Femur (tissue), 1 donor: ENCODE measurements around the gene ULK4.

Experiments
- DNase-seq: peaks from one replicate; pipeline ENCODE4 v3.0.0-alpha.2; 2017

Gene ULK4

DNA sequence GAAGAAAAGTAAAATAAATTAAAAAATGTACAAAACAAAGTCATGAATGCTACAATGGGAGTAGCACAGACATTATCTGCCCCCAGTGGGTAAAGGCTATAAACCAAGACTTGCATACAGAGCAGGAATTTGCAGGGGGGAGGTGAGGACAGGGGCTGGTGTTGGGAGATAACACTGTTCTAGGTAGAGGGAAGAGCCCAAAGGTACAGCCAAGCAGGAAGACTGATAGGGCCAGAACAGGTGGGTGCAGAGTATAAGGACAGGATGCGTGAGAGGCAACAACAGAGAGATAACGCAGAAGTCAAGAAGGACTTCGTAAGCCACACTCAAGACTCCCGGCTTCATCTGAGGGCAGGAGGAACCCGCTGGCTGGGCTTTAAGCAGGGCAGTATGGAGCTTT lies 616.1 kb downstream of the ULK4 start:
- no peak for DNase-seq

DNA sequence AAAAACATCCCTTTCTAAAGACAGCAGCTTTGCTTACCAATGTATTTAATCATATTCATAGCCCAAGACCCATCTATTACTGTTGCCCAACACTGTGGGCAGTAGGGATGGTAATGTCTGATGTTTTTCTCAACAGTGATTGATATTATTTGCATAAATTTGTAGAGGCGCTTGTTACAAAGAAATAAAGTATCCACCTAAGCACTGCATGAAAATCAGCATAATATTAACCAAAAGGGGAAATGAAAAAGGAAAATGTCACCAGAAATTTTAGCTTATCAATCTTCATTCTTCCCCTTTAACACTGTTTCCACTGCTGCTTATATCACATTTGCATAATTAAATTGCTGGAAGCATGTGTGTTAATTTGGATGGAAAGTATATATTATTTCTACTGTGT lies 622.1 kb downstream of the ULK4 start:
- no peak for DNase-seq

DNA sequence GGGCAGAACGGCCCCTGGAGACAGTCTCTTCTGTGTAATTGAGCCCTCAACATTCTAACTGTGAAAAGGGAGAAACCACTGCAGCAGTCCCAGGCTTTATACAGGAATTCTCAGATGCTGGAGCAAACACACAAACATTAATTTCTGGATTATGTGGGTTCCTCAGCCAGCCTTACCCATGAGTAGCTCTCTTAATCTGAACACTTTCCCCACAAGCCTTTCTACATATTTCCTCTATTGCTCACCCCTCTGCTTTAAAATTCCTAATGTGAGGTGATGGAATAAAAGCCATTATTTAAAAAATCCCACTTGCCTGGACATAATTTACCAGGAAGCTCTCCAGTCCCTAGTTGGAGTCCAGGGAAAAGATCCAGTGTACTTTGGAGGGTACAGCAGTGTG lies 623.6 kb downstream of the ULK4 start:
- no peak for DNase-seq

DNA sequence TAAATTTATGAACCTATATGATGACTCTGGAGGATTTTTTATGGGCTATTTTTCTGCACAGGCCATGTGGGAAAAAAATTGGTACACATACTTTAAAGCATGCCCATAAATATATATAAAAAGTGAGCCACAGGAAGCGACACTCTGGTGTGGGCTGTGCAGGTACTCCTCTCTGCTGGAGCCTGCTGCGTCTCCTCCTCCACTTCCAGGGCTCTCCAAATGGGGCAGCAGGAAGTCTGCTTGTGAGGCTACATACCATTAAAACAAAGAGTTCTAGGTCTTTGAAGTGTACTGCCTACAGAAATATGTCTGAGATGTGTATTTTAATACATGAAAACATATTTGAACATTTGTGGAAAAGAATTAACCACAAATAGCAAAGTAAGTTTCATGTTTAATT lies 627.5 kb downstream of the ULK4 start:
- no peak for DNase-seq

DNA sequence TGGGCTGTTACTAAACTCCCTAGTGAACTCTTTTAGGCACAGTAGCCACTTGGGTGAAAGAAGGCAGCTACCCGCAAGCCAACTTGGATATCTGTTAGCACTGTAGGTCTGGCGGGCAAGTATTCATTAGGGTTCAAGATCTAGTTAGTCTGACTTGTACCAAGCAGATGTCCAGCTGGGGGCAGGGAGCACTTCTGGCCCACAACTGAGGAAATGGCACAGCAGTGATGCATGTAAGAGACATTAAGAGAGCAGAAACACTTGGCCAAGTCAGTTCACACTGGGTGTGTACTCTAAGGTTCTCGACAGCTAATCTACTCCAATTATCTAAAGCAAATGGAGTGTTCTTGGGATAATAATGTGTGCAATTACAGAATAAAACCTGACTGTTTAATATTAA lies 630.9 kb downstream of the ULK4 start:
- DNase-seq: no peak

DNA sequence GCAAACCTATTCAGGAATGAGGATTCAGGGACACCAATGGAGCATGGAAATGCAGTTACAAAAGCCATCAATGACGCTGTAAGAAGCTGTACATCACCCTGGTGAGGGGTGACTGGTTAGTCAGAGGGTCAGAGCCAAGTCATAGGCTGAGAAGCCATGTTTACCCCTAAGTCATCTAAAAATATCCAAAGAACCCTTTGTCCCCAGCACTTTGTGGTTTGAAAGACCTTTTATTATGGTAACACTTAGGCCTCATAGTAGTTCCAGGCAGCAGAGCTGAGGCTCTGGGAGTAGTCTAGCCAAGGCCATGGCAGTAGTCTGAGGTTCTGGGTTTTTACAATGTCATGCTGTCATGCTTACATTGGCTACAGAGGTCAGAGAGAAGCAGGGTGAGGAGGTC lies 631.4 kb downstream of the ULK4 start:
- DNase-seq: peak; percentile 25

DNA sequence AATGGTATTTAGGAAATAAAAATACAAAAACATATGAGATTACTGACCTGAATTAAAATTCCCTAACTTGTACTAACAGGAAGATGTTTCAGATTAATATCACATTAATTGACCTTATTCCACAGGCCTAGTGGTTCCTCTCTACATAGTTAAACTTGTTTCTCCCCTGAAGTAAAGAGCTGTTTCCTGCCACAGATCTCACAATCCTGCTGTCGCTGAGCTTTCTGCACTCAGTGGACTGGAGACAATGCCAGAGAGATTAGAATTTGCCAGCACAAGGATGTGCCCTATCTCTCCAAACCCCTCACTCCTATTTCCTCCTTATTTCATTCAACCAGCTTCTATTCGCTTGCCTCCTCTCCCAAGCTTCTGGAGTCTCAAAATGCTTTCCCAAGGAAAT lies 632.0 kb downstream of the ULK4 start:
- DNase-seq: no peak

DNA sequence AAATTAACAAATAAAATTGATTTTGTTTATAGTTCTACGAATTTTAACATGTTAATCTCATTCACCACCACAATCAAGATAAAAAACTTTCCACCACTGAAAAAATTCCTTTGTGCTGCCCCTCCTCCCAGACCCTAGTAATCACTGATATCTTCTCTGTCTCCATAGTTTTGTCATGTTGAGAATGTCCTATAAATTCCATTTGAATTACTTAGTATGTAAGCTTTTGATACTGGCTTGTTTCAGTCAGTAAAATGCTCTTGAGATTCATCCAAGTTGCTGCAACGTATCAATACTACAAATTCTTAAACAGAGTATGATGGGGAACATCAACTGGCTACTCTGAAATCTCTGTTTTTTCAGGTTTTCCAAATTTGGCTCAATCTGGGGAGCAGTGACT lies 633.0 kb downstream of the ULK4 start:
- DNase-seq: no peak

DNA sequence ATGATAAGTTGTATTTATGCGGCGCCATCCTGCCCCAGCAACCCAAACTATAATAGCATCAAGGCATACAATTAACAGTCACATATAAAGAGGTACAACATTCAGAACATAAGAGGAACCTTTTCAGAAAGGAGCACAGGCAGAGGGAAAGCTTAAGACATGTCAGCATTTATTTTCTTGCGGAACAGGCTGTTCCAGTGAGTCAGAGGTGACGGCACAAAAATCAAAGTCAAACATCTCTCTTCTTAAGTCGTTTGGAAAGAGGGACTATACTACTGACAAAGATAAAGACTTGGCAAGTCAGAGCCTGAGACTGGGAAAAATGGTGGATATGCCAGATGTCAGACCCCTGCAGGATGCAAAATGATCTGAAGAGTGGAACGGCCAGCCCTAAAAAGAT lies 634.2 kb downstream of the ULK4 start:
- DNase-seq: no peak

DNA sequence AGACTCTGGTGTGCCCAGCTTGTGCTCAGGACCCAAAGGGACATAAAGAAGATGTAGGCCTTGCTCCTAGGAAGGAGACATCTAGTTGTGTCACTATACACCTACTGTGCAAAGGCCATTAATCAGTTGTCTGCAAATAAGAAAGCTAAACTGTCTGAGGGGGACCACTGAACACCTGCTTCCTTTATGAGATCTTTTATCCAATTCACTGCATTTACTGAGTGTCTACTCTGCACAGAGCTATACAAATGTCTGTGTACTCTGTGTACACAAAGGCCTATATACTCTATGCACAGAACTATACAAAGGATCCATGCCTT lies 637.8 kb downstream of the ULK4 start:
- DNase-seq: no peak

DNA sequence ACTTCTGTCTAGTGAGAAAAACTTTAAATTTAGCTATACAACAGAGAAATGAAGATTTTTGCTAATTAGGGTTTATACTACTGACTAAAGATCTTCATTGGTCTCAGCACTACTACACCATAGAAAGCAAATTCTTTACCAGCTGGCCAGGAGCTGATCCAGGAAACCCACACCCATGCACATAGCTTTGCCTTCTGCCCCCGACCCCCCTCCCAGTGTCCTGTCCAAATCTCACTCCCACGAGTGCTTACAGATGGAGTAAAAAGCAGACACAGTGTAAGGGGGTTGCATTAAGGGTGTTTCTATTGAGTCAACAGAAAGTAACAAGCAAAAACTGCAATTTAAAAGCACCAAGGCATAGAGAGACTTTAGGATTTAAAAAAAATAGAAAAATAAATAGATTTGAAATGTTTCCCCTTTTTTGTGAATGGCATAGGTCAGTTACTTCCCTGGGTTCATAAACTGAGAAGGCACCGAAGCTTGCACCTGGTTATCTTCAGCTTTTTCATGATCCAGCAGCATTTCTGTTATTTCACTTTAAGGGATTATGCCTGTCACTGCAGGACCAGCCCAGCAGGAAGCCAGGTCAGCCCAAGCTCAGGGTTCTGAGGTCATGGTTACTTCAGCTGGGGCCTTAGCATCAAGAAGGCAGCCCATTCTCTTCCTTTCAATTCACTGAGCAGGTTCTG lies 638.3 kb downstream of the ULK4 start:
- DNase-seq: no peak

DNA sequence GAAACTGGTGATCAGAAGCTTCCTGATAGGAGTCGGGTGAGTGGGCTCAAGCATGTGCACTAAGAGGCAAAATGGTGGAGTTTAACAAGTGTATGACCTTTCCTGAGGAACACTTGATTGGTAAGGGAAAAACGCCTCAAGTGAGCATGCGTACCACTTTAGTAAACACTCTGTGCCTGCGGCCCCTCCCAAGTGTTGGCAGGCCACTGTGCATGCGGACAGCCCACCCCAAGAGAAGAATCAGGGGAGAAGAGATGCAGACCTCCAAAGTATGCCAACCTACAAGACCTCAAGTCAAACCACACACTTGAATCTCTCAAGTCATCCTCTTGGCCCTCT lies 640.3 kb downstream of the ULK4 start:
- no peak for DNase-seq

DNA sequence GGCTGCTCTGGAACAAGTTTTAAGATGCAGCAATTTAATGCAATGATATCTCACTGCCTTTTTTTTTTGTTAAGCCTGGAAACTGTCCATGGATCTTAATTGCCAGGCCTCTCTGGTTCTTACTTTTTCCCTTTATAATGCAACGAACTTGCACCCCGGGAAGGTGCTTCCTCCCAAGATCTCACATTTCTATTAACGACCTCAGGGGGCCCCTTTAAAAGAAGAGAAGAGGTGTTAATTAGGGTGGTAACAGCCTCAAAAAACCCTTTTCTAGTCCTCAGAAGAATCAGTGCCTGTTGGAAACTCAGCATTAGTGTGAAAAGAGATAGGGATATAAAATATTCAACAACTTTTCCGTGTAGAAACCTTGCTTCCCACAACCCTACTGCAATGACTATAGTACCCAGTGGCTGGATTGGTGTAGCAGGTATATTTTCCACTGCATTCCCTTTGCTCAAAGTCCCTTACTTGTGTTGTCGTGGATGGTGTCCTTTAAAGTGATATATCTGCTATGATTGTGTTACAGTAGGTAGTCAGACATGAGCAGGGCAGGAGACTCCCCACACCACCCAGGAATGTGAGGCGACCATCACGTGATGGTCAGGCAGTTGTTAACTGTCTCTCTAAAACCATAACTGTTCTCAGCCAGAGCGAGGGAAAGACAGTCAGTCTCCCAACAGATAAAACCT lies 640.8 kb downstream of the ULK4 start:
- no peak for DNase-seq

DNA sequence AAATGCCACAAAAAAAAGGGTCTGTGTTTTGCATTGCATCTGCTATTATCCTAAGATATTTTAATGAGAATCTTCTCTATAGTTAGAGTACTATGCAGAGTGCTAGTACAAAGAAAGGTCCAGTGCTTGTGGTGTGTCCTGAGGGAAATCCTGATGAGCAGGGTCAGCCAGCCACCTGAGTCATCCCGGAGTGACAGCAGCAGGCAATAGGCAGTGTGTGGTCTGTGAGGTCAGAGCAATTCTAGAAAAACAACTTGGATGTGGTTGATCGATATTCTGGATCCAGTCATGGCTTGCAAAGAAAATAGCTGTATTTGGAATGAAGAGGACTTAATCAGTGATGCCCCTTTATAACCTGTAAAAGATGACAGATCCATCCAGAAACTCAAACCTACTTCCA lies 643.4 kb downstream of the ULK4 start:
- DNase-seq: no peak

DNA sequence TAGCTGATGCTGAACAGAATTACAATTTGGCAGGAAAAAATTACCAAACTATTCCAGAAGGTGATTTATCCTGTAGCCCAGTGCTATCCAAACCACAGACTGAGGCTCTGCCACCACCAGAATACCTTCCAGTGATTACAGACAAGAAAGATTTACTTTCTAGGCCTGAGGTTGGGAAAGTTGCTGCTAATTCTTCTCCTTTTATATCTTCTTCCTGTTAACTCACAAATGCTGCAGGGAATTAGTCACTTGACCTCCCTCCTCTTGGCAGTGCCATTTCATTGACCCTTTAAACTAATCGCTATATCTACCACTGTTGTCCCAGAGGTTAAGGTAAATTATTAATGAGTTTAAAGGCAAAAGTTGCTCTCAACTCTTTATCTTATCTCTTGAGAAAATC lies 644.2 kb downstream of the ULK4 start:
- DNase-seq: no peak

DNA sequence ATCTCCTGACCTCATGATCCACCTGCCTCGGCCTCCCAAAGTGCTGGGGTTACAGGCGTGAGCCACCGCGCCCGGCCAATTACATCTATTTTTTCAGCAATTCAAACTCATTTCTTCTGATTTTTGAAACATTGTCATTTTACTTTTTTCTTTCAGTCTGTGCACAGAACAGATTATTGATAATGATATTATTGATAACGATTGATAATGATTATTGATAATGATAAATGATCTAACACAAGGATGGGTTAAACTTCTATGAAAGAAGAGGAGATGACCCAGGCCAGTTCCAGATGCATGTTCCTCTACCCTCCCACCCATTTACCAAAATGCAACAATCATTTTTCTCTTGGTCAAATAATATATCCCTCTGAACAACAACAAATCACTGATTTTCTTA lies 644.6 kb downstream of the ULK4 start:
- no peak for DNase-seq

DNA sequence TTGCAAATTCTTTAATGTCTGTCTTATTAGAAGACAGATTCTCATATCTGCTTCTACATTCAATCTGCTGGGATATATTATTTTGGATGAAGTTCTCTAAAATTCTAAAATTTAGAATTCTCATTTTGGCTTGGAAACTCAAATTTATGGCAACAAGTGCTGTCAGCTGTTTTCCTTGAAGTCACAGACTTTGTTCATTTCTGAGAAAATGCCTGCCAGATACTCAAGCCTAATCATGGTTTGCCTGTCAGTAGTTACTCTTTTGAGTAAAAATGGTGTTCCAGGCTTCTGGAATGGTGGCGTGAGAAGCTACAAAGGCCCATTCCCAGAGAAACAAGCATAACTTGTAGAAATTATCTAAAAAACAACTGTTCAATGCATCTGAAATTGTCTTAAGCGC lies 646.8 kb downstream of the ULK4 start:
- no peak for DNase-seq

DNA sequence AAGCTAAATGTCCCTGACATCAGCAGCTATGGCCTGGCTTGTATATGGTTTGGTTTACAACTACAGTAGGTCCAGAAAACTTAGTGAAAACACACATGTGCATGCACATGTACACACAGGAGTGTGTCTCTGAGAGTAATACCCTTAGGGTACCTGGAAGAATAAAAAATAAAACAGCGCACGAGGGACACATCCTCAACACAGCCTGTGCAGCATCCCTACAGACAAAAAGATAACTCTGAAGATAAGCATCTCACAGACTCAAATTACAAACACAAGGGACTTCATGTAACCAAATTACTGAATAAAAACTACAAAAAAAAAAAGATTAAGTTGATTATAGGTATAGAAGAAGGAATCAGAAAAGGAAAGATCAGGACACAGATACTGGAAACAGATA lies 653.8 kb downstream of the ULK4 start:
- DNase-seq: no peak

DNA sequence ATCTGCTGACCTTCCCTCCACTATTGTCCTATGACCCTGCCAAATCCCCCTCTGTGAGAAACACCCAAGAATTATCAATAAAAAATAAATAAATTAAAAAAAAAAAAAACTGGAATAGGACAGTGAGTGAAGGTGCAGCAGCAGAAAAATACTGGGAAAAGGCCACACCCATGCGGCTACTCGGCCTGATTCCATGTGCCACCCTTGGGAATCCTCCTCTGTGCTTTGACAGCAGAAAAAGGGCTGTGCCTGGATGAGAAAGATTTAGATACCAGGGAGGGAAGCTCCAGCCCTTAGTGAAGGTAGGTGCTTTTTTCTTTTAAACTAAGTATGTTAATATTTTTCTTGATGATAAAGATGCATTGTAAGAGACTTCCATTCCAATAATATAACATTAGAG lies 654.8 kb downstream of the ULK4 start:
- DNase-seq: no peak

DNA sequence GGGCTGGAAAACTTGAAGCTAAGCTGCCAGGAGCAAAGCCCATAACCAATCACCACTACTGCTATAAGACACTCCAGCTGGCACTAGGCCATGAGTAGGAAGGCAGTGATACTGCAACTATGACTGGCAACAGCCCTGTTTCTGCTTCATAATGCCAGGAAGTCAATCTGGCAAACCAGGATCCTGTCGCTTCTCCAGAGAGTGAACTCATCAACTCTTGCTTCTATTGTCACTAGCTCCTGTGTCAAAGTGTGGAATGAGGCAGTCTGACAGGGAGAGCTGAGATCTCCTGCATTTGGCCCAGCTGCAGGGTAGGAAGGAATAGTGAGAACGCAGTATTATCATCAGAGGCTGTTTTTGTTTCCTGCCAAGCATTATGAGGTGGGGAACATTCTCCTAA lies 657.3 kb downstream of the ULK4 start:
- peak; percentile 32 for DNase-seq

DNA sequence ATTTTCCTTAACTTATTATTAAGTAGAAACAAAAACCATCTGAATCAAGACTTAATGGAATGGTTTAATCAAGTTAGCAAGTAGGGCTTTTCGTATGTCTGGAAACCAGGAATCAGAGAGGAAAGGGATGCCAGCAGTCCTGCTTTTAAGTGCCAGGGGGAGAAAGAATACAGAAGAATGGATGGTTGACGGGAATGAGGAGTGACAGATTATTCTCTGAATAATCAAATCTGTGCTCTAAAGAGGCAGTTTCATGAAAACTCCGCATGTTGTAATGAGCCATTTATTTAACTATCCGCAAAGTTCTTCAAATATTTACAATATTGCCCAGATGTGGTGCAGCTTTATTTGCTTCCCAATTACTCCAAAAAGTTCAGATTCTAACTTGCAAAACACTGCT lies 659.6 kb downstream of the ULK4 start:
- DNase-seq: no peak

DNA sequence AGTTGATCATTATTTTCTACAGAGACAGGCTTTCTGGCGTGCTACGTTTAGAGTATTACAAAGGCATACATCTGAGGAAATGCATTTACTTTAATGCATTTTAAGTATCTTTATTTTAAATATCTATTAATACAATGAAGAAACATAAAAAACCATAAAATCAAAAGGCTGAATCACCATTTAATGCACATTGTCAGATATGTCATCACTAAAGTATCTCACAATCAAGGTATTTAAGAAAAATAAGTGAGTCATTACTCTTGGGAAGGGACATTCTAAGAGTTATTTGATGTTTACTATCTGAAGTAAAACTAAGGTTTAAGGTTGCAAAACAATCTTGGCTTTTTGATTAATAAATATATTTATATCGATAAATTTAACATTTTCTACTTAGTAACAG lies 660.4 kb downstream of the ULK4 start:
- DNase-seq: no peak

DNA sequence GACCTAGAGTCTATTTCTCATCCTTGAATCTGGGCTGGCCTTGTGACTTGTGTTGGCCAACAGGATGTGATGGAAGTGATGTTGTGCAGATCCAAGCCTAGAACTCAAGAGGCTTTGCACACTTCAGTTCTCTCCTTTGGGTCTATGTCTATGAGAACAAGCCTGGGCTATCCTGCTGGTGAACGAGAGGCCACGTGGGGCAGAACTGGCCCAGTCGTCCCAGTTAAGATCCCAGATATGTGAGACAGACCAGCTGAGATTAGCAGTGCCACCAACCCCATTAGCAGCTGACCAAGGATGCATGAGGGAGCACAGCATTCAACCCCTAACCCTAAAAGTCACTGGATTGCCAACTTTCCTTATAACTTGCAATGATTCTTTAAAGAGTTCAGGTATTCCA lies 662.9 kb downstream of the ULK4 start:
- DNase-seq: no peak

DNA sequence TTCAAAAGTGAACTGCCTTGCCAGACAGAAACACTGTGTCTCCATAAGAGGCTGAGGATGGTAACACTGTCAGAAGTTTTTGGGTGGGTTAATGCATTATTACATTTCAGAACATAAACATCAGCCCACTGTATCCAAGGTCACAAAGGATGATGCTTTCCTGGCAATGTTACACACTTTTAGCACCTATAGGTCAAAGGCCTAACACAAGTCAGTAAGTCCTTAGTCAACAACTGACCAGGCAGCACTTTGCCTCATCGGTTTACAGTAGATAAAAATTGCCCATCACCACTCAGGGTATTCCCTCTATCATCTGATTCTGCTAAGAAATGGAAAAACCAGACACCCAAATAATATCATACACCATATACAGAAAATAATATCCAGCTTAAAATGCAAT lies 664.2 kb downstream of the ULK4 start:
- no peak for DNase-seq

DNA sequence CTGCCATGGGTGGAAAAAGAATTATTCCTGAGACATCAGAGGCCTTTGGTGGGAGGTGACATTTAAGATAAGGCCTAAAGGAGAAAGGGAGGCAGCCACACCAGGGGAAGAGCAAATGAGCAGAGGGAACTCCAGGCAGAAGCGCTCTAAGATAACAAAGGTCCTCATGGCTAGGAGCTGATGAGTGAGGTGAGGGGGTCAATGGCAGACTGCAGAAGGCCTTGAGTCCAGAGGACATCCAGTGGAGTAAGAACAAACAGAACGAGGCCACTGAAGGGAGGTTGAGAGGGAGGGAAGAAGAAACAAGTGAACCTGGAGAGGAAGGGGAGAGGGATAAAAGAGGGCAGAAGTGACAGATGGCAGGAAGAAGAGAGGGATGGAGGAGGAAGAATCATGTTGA lies 665.3 kb downstream of the ULK4 start:
- DNase-seq: no peak

DNA sequence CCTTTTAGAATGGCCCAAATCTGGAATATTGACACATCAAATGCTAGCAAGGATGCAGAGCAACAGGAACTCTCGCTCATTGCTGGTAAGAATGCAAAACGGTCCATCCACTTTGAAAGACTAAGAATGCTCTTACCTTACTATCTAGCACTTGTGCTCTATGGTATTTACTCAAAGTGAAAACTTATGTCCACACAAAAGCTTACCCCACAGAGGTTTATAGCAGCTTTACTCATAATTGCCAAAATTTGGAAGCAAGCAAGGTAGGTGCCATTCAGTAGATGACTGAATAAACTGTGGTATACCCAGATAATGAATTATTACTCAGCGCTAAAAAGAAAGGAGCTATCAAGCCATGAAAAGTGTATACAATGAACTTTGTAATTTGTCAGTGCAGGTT lies 666.2 kb downstream of the ULK4 start:
- no peak for DNase-seq
